Measurements from ENCODE around the gene SLC43A1. TPM values are rescaled to one million over a fixed set of nuclear protein-coding genes. Genes with fewer than 3 reads are reported as not detected.

SLC43A1 gene
- total RNA-seq, 1 experiment from 2014 or later = 27.1 TPM

- ChIA-PET CTCF (interaction anchor here (0.6 to 1.3 kb wide), 5 partner anchors 11 to 40 kb away, joined by 3 to 5 read pairs (median 3); partner anchors contain the start of gene RTN4RL2), POLR2A (no interaction called here)
- no peaks in the 10 kb centered on the region for H3K9me3 Mint-ChIP-seq
- TF ChIP-seq E2F4 (CRISPR knock-in tag; IDR thresholded peaks at IDR 0.05; ENCODE audit: borderline replicate concordance, low read depth) (no peak), ELF4 (CRISPR knock-in tag; IDR thresholded peaks at IDR 0.05; ENCODE audit: low read depth) (no peak), MAX (CRISPR knock-in tag; IDR thresholded peaks at IDR 0.05) (no peak), CREM (CRISPR knock-in tag; IDR thresholded peaks at IDR 0.05) (no peak), TP53 (CRISPR knock-in tag; IDR thresholded peaks at IDR 0.05) (no peak), ZBTB21 (CRISPR knock-in tag; IDR thresholded peaks at IDR 0.05; ENCODE audit: borderline replicate concordance) (no peak), IRF1 (CRISPR knock-in tag; IDR thresholded peaks at IDR 0.05) (no peak), IRF2 (CRISPR knock-in tag; IDR thresholded peaks at IDR 0.05; ENCODE audit: borderline replicate concordance, low read depth) (no peak)
- TF ChIP-seq, protein P1, sequence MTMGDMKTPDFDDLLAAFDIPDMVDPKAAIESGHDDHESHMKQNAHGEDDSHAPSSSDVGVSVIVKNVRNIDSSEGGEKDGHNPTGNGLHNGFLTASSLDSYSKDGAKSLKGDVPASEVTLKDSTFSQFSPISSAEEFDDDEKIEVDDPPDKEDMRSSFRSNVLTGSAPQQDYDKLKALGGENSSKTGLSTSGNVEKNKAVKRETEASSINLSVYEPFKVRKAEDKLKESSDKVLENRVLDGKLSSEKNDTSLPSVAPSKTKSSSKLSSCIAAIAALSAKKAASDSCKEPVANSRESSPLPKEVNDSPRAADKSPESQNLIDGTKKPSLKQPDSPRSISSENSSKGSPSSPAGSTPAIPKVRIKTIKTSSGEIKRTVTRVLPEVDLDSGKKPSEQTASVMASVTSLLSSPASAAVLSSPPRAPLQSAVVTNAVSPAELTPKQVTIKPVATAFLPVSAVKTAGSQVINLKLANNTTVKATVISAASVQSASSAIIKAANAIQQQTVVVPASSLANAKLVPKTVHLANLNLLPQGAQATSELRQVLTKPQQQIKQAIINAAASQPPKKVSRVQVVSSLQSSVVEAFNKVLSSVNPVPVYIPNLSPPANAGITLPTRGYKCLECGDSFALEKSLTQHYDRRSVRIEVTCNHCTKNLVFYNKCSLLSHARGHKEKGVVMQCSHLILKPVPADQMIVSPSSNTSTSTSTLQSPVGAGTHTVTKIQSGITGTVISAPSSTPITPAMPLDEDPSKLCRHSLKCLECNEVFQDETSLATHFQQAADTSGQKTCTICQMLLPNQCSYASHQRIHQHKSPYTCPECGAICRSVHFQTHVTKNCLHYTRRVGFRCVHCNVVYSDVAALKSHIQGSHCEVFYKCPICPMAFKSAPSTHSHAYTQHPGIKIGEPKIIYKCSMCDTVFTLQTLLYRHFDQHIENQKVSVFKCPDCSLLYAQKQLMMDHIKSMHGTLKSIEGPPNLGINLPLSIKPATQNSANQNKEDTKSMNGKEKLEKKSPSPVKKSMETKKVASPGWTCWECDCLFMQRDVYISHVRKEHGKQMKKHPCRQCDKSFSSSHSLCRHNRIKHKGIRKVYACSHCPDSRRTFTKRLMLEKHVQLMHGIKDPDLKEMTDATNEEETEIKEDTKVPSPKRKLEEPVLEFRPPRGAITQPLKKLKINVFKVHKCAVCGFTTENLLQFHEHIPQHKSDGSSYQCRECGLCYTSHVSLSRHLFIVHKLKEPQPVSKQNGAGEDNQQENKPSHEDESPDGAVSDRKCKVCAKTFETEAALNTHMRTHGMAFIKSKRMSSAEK (CRISPR knock-in tag; IDR thresholded peaks at IDR 0.05; ENCODE audit: borderline replicate concordance) = no peak
- TF ChIP-seq, protein P2, sequence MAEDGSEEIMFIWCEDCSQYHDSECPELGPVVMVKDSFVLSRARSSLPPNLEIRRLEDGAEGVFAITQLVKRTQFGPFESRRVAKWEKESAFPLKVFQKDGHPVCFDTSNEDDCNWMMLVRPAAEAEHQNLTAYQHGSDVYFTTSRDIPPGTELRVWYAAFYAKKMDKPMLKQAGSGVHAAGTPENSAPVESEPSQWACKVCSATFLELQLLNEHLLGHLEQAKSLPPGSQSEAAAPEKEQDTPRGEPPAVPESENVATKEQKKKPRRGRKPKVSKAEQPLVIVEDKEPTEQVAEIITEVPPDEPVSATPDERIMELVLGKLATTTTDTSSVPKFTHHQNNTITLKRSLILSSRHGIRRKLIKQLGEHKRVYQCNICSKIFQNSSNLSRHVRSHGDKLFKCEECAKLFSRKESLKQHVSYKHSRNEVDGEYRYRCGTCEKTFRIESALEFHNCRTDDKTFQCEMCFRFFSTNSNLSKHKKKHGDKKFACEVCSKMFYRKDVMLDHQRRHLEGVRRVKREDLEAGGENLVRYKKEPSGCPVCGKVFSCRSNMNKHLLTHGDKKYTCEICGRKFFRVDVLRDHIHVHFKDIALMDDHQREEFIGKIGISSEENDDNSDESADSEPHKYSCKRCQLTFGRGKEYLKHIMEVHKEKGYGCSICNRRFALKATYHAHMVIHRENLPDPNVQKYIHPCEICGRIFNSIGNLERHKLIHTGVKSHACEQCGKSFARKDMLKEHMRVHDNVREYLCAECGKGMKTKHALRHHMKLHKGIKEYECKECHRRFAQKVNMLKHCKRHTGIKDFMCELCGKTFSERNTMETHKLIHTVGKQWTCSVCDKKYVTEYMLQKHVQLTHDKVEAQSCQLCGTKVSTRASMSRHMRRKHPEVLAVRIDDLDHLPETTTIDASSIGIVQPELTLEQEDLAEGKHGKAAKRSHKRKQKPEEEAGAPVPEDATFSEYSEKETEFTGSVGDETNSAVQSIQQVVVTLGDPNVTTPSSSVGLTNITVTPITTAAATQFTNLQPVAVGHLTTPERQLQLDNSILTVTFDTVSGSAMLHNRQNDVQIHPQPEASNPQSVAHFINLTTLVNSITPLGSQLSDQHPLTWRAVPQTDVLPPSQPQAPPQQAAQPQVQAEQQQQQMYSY (CRISPR knock-in tag; IDR thresholded peaks at IDR 0.05) = no peak
- TF ChIP-seq, protein P3, sequence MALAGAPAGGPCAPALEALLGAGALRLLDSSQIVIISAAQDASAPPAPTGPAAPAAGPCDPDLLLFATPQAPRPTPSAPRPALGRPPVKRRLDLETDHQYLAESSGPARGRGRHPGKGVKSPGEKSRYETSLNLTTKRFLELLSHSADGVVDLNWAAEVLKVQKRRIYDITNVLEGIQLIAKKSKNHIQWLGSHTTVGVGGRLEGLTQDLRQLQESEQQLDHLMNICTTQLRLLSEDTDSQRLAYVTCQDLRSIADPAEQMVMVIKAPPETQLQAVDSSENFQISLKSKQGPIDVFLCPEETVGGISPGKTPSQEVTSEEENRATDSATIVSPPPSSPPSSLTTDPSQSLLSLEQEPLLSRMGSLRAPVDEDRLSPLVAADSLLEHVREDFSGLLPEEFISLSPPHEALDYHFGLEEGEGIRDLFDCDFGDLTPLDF (CRISPR knock-in tag; IDR thresholded peaks at IDR 0.05) = no peak
- H3K27me3 Mint-ChIP-seq (ENCODE audit: low read depth) = peaks cover 15% of the 10 kb centered on the region
- no peak overlapping the region for H3K4me3 Mint-ChIP-seq
- ATAC-seq (no peak), DNase-seq (ENCODE audit: low spot score) (no peak)
- H3K4me1 Mint-ChIP-seq = peaks cover 6% of the 10 kb centered on the region
- H3K36me3 Mint-ChIP-seq = peaks cover 25% of the 10 kb centered on the region; the same call in 1 of the 2 replicates
- H3K27ac Mint-ChIP-seq = no peak overlapping the region
These were observed 28.3 kb downstream of the SLC43A1 start for GRCh38 chr11:57487021-57487778.
